ENCODE data around the gene KCTD12.

KCTD12 gene

DNA sequence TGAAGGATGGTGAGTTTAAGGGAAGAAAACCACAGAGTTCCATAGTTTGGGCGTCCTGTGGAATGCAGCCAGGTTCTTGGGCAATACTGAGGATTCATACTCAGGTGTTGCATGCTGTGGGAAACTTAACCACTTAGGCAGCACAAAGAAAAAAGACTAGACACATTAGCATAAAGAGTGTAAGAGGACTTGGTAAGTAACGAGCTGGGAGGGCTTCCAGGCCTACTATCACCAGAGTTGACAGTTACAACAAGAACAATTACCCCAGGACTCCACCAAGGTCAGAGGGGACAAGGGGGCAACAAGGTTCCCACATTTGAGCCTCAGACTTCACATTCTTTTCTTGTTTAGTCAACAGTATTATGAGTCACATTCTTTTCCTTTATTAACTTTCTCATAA is 33.2 kb downstream of the KCTD12 start:
- DNase-seq, result no peak
- Histone ChIP-seq H3K27ac (ENCODE audit: insufficient read depth in 1 of 2, low read depth in 1 of 2, low read length in 2 of 2, poor library complexity in 1 of 2, severe bottlenecking in 2 of 2) (no peak overlapping the region), H3K27me3 (replicated peaks in 2 of 5; ENCODE audit: control insufficient read depth in 4 of 5, insufficient read depth in 5 of 5, low read length in 4 of 5) (no peaks in the 10 kb centered on the region), H3K4me3 (ENCODE audit: control insufficient read depth in 1 of 7, extremely low read depth in 1 of 7, insufficient read depth in 4 of 7, low read depth in 2 of 7, low read length in 6 of 7) (no peak overlapping the region), H3K36me3 (ENCODE audit: control insufficient read depth in 4 of 4, insufficient read depth in 4 of 4, low read length in 3 of 4) (no peaks in the 10 kb centered on the region), H3K4me1 (ENCODE audit: control extremely low read depth in 1 of 4, control insufficient read depth in 4 of 4, insufficient read depth in 4 of 4, low read length in 3 of 4) (peaks cover 0 to 2% (median 0%) of the 10 kb centered on the region in 4 experiments), H3K9me3 (ENCODE audit: control extremely low read depth in 1 of 5, control insufficient read depth in 4 of 5, insufficient read depth in 2 of 5, low read depth in 1 of 5, low read length in 4 of 5) (no peaks in the 10 kb centered on the region)
- 83% methylated on average over 1 of the region's 2 CpGs for WGBS (ENCODE audit: insufficient coverage)
- ChIA-PET CTCF (interaction anchor here (0.9 kb wide), 1 partner anchor 185 kb away, joined by 3 read pairs; no protein-coding TSS in a partner anchor), POLR2A (no interaction called here)

DNA sequence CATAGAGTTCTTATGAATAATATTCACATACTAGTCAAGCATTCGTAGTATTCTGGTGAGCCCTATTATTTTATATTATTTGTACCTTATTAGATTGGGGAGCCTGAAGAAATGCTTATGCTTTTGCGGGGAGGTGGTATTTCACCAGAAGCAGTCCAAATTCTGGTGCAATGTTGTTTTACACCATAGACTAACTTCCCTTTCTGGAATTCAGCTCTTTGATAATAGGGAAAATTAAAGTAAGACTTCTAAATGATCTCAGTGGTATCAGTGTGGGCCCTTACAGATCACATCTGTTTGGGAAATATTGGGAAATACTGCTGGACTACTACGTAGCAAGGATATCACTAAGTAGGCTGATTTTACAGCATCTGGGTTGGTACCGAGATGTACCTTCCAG is 34.2 kb downstream of the KCTD12 start:
- DNase-seq, result no peak
- ChIA-PET CTCF (no interaction called here), POLR2A (no interaction called here)
- WGBS (ENCODE audit: insufficient coverage), result no CpG with 5 or more reads among the region's 4 CpGs
- Histone ChIP-seq H3K4me3 (ENCODE audit: control insufficient read depth in 1 of 7, extremely low read depth in 1 of 7, insufficient read depth in 4 of 7, low read depth in 2 of 7, low read length in 6 of 7) (no peak overlapping the region), H3K27me3 (replicated peaks in 2 of 5; ENCODE audit: control insufficient read depth in 4 of 5, insufficient read depth in 5 of 5, low read length in 4 of 5) (no peaks in the 10 kb centered on the region), H3K4me1 (ENCODE audit: control extremely low read depth in 1 of 4, control insufficient read depth in 4 of 4, insufficient read depth in 4 of 4, low read length in 3 of 4) (peaks cover 0 to 2% (median 0%) of the 10 kb centered on the region in 4 experiments), H3K27ac (ENCODE audit: insufficient read depth in 1 of 2, low read depth in 1 of 2, low read length in 2 of 2, poor library complexity in 1 of 2, severe bottlenecking in 2 of 2) (no peak overlapping the region), H3K9me3 (ENCODE audit: control extremely low read depth in 1 of 5, control insufficient read depth in 4 of 5, insufficient read depth in 2 of 5, low read depth in 1 of 5, low read length in 4 of 5) (no peaks in the 10 kb centered on the region), H3K36me3 (ENCODE audit: control insufficient read depth in 4 of 4, insufficient read depth in 4 of 4, low read length in 3 of 4) (no peaks in the 10 kb centered on the region)

DNA sequence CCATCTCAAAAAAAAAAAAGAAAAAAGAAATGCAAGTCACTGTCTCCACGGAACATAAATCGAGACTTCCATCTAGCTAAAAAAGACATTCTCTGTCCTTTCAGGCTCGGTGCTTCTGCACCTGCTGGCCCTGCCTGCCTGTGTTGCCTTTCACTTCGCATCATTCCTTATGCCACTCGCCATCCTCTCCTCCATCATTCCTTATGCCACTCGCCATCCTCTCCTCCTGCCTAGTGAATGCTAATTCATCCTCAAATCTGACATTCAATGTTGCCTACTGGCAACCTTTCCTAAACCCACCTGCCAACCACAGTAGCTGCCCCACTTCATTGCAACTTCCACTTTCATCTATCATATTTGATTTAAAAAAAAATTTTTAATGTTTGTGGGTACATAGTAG is 36.7 kb downstream of the KCTD12 start:
- no peak overlapping the region for H3K27ac ChIP-seq (ENCODE audit: insufficient read depth in 1 of 2, low read depth in 1 of 2, low read length in 2 of 2, poor library complexity in 1 of 2, severe bottlenecking in 2 of 2)
- H3K9me3 ChIP-seq (ENCODE audit: control extremely low read depth in 1 of 5, control insufficient read depth in 4 of 5, insufficient read depth in 2 of 5, low read depth in 1 of 5, low read length in 4 of 5), result no peaks in the 10 kb centered on the region
- no peaks in the 10 kb centered on the region for H3K36me3 ChIP-seq (ENCODE audit: control insufficient read depth in 4 of 4, insufficient read depth in 4 of 4, low read length in 3 of 4)
- CTCF ChIA-PET, result no interaction called here
- H3K4me1 ChIP-seq (ENCODE audit: control extremely low read depth in 1 of 4, control insufficient read depth in 4 of 4, insufficient read depth in 4 of 4, low read length in 3 of 4), result peaks cover 0 to 2% (median 0%) of the 10 kb centered on the region in 4 experiments
- DNase-seq, result no peak
- WGBS (ENCODE audit: insufficient coverage), result 95% methylated on average over 6 of the region's 6 CpGs
- POLR2A ChIA-PET, result no interaction called here
- H3K27me3 ChIP-seq (replicated peaks in 2 of 5; ENCODE audit: control insufficient read depth in 4 of 5, insufficient read depth in 5 of 5, low read length in 4 of 5), result no peaks in the 10 kb centered on the region
- no peak overlapping the region for H3K4me3 ChIP-seq (ENCODE audit: control insufficient read depth in 1 of 7, extremely low read depth in 1 of 7, insufficient read depth in 4 of 7, low read depth in 2 of 7, low read length in 6 of 7)

DNA sequence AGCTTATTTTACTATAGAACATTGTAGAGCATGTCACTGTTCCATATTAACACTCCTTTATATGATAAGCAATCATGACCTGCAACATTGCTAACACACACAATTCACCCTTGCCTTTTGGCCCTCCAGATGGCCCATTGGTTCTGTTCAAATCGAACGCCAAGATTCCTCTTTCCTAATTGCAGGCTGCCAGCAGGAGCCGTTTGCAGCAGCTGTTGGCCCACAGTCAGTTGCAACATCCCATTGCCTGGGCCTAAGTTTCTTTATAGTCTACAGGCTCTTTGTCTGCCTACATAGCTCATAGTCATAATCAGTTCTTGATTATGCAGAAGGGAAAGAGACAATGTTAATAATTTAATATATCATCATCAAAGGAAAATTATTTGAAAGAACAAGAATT is 37.6 kb downstream of the KCTD12 start:
- Histone ChIP-seq H3K36me3 (ENCODE audit: control insufficient read depth in 4 of 4, insufficient read depth in 4 of 4, low read length in 3 of 4) (no peaks in the 10 kb centered on the region), H3K4me1 (ENCODE audit: control extremely low read depth in 1 of 4, control insufficient read depth in 4 of 4, insufficient read depth in 4 of 4, low read length in 3 of 4) (peaks cover 0 to 2% (median 0%) of the 10 kb centered on the region in 4 experiments), H3K27ac (ENCODE audit: insufficient read depth in 1 of 2, low read depth in 1 of 2, low read length in 2 of 2, poor library complexity in 1 of 2, severe bottlenecking in 2 of 2) (no peak overlapping the region), H3K27me3 (replicated peaks in 2 of 5; ENCODE audit: control insufficient read depth in 4 of 5, insufficient read depth in 5 of 5, low read length in 4 of 5) (no peaks in the 10 kb centered on the region), H3K4me3 (ENCODE audit: control insufficient read depth in 1 of 7, extremely low read depth in 1 of 7, insufficient read depth in 4 of 7, low read depth in 2 of 7, low read length in 6 of 7) (no peak overlapping the region), H3K9me3 (ENCODE audit: control extremely low read depth in 1 of 5, control insufficient read depth in 4 of 5, insufficient read depth in 2 of 5, low read depth in 1 of 5, low read length in 4 of 5) (no peaks in the 10 kb centered on the region)
- no CpG with 5 or more reads among the region's 3 CpGs for WGBS (ENCODE audit: insufficient coverage)
- DNase-seq, result no peak
- ChIA-PET POLR2A (no interaction called here), CTCF (interaction anchor here (1.1 to 1.7 kb wide), 2 partner anchors 16 to 22 kb away, joined by 3 to 6 read pairs; no protein-coding TSS in a partner anchor)

DNA sequence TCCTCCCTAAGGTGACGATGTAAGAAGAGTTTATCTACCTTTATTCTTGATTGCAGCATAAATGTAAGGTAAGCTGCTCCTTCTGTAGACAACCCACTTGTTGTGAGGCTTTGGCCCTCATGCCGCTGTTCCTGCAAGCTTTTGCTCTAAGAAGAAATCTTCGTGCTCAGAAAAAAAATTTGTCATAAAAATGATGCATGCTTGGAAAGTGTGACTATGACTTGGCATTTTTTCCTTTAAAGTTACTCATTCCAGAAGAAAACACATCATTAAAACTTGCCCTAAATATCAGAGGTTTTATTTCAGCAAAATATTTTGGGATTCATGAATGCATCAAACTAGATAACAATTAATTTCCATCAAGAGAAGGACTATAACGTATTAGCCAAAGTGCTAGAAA is 39.8 kb downstream of the KCTD12 start:
- Histone ChIP-seq H3K9me3 (ENCODE audit: control extremely low read depth in 1 of 5, control insufficient read depth in 4 of 5, insufficient read depth in 2 of 5, low read depth in 1 of 5, low read length in 4 of 5) (no peaks in the 10 kb centered on the region), H3K27me3 (replicated peaks in 2 of 5; ENCODE audit: control insufficient read depth in 4 of 5, insufficient read depth in 5 of 5, low read length in 4 of 5) (no peaks in the 10 kb centered on the region), H3K27ac (ENCODE audit: insufficient read depth in 1 of 2, low read depth in 1 of 2, low read length in 2 of 2, poor library complexity in 1 of 2, severe bottlenecking in 2 of 2) (no peak overlapping the region), H3K36me3 (ENCODE audit: control insufficient read depth in 4 of 4, insufficient read depth in 4 of 4, low read length in 3 of 4) (no peaks in the 10 kb centered on the region), H3K4me1 (ENCODE audit: control extremely low read depth in 1 of 4, control insufficient read depth in 4 of 4, insufficient read depth in 4 of 4, low read length in 3 of 4) (no peaks in the 10 kb centered on the region), H3K4me3 (ENCODE audit: control insufficient read depth in 1 of 7, extremely low read depth in 1 of 7, insufficient read depth in 4 of 7, low read depth in 2 of 7, low read length in 6 of 7) (no peak overlapping the region)
- POLR2A ChIA-PET, result no interaction called here
- CTCF ChIA-PET, result no interaction called here
- no CpG with 5 or more reads among the region's 4 CpGs for WGBS (ENCODE audit: insufficient coverage)
- peak in 1 of 3 donors; percentile 2 for DNase-seq

DNA sequence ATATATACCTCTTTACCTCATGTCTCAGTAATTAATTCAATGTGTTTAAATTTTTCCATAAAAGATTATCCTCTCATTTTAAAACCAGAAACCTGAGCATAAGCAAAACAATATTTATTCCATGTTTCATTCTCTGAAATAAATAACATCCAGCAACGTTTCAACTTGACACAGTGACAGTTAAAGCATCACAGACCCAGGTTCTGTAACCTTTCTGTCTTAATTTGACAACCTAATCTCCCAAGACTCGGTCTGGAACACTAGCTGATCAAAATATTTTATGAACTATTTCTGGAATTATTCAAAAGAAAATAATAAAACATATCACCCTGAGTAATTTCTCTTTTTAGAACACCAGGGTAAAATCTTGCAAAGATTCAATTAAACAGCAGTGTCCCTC is 40.3 kb downstream of the KCTD12 start:
- CTCF ChIA-PET, result no interaction called here
- POLR2A ChIA-PET, result no interaction called here
- H3K27ac ChIP-seq (ENCODE audit: insufficient read depth in 1 of 2, low read depth in 1 of 2, low read length in 2 of 2, poor library complexity in 1 of 2, severe bottlenecking in 2 of 2), result no peak overlapping the region

DNA sequence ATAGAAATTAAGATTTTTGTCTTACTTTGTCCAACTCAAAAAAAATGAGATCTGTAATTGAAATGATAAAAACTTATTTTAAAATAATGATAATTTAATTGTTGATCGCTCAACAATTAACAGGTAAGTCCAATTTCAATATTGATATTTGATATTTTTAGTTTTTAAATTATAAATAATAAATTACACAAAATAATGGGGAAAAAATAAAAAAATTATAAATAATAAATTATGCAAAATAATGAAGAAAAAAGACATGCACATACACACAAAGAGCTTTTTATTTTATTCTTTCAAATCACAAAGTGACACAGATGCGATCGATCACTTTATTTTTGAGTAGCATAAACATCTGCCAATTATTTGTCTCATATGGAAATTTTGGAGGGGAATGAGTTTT is 40.8 kb downstream of the KCTD12 start:
- ChIA-PET CTCF (no interaction called here), POLR2A (no interaction called here)
- Histone ChIP-seq H3K4me3 (ENCODE audit: control insufficient read depth in 1 of 7, extremely low read depth in 1 of 7, insufficient read depth in 4 of 7, low read depth in 2 of 7, low read length in 6 of 7) (no peak overlapping the region), H3K27me3 (replicated peaks in 2 of 5; ENCODE audit: control insufficient read depth in 4 of 5, insufficient read depth in 5 of 5, low read length in 4 of 5) (no peaks in the 10 kb centered on the region), H3K27ac (ENCODE audit: insufficient read depth in 1 of 2, low read depth in 1 of 2, low read length in 2 of 2, poor library complexity in 1 of 2, severe bottlenecking in 2 of 2) (no peak overlapping the region), H3K36me3 (ENCODE audit: control insufficient read depth in 4 of 4, insufficient read depth in 4 of 4, low read length in 3 of 4) (no peaks in the 10 kb centered on the region), H3K4me1 (ENCODE audit: control extremely low read depth in 1 of 4, control insufficient read depth in 4 of 4, insufficient read depth in 4 of 4, low read length in 3 of 4) (no peaks in the 10 kb centered on the region), H3K9me3 (ENCODE audit: control extremely low read depth in 1 of 5, control insufficient read depth in 4 of 5, insufficient read depth in 2 of 5, low read depth in 1 of 5, low read length in 4 of 5) (no peaks in the 10 kb centered on the region)
- no peak for DNase-seq
- WGBS (ENCODE audit: insufficient coverage), result no CpG with 5 or more reads among the region's 3 CpGs

More for the DNA sequence above, 40.3 kb downstream of the KCTD12 start:
- H3K4me1 ChIP-seq (ENCODE audit: control extremely low read depth in 1 of 4, control insufficient read depth in 4 of 4, insufficient read depth in 4 of 4, low read length in 3 of 4), result no peaks in the 10 kb centered on the region
- no peak overlapping the region for H3K4me3 ChIP-seq (ENCODE audit: control insufficient read depth in 1 of 7, extremely low read depth in 1 of 7, insufficient read depth in 4 of 7, low read depth in 2 of 7, low read length in 6 of 7)
- no CpG with 5 or more reads among the region's 2 CpGs for WGBS (ENCODE audit: insufficient coverage)
- no peaks in the 10 kb centered on the region for H3K9me3 ChIP-seq (ENCODE audit: control extremely low read depth in 1 of 5, control insufficient read depth in 4 of 5, insufficient read depth in 2 of 5, low read depth in 1 of 5, low read length in 4 of 5)
- H3K36me3 ChIP-seq (ENCODE audit: control insufficient read depth in 4 of 4, insufficient read depth in 4 of 4, low read length in 3 of 4), result no peaks in the 10 kb centered on the region
- no peaks in the 10 kb centered on the region for H3K27me3 ChIP-seq (replicated peaks in 2 of 5; ENCODE audit: control insufficient read depth in 4 of 5, insufficient read depth in 5 of 5, low read length in 4 of 5)
- DNase-seq, result no peak
